Body of pancreas (tissue), 4 donors: ENCODE data around the gene LYRM4.

ENCODE experiments used
- POLR2A ChIP-seq, 3 donors: fragments of 450-650 bp; IDR thresholded peaks; one replicate each; pipeline ENCODE4 v1.6.1; 2016; ENCODE audit warnings: antibody characterized with exemption in 3 of 3, mild to moderate bottlenecking in 2 of 3
- TF ChIP-seq, protein P1 (sequence below), 7 experiments: fragments of 450-650 bp in 4 of 7; fragments of 200-600 bp in 3 of 7; sonication (generic) in 3 of 7; IDR thresholded peaks; one replicate each; pipeline ENCODE4 v1.5.1; 2016 to 2019; ENCODE audit warnings: antibody characterized with exemption in 7 of 7

DNA sequence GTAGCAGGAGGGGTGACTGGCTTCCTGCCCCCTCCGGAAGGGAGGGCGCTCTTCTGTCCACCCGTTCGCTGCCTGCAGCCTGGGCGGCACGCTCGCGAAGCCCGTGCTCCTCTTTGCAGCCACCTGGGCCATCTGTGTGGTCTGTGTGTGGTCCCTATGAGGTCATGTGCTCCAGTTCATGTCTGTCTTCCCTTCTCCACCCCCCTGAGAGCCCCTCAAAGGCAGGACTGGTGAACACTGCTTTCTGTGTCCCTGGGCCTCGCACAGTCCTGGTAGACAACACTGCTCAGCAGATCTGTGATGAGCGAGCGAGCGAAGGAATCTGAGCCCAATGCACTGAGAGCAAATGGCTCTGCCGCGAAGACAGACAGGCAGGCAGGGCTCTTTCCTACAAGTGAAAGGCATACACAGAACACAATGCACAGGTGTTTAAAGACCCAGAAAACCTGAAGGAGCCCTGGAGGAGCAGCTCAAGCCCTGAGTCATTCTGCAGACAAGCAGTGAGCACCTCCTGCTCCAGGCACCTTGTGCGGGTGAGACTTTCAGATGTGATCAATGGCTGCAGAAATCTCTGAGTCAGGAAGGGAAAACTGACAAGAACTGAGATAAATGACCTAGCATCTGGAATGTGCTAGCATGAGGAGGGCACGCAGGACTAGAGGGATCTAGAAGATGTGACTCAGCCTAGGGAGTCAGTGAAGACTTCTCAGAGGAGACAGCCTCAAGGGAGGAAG lies 148.5 kb downstream of the LYRM4 start:
- TF ChIP-seq, protein P1, sequence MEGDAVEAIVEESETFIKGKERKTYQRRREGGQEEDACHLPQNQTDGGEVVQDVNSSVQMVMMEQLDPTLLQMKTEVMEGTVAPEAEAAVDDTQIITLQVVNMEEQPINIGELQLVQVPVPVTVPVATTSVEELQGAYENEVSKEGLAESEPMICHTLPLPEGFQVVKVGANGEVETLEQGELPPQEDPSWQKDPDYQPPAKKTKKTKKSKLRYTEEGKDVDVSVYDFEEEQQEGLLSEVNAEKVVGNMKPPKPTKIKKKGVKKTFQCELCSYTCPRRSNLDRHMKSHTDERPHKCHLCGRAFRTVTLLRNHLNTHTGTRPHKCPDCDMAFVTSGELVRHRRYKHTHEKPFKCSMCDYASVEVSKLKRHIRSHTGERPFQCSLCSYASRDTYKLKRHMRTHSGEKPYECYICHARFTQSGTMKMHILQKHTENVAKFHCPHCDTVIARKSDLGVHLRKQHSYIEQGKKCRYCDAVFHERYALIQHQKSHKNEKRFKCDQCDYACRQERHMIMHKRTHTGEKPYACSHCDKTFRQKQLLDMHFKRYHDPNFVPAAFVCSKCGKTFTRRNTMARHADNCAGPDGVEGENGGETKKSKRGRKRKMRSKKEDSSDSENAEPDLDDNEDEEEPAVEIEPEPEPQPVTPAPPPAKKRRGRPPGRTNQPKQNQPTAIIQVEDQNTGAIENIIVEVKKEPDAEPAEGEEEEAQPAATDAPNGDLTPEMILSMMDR (IDR thresholded peaks at IDR 0.05), result no peak
- TF ChIP-seq POLR2A (IDR thresholded peaks at IDR 0.05), result no peak
